ENCODE measurements around the gene FANCM.

Gene FANCM

DNA sequence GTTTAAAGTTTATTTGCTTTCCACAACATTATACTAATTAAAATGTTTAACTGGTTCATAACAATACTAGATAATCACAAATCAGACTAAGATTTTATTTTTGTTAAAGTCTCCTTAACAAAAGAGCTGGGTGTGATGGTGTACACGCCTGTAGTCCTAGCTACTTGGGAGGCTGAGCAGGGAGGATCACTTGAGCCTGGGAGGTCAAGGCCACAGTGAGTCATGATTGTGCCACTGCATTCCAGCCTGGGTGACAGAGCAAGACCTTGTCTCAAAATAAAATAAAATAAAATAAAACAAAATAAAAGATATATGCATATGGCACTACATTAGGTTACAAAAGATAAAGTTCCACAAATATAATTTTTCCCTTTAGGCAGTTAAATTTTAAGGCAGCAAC, 111.7 kb downstream of the FANCM start:
- DNase-seq, result no peak

DNA sequence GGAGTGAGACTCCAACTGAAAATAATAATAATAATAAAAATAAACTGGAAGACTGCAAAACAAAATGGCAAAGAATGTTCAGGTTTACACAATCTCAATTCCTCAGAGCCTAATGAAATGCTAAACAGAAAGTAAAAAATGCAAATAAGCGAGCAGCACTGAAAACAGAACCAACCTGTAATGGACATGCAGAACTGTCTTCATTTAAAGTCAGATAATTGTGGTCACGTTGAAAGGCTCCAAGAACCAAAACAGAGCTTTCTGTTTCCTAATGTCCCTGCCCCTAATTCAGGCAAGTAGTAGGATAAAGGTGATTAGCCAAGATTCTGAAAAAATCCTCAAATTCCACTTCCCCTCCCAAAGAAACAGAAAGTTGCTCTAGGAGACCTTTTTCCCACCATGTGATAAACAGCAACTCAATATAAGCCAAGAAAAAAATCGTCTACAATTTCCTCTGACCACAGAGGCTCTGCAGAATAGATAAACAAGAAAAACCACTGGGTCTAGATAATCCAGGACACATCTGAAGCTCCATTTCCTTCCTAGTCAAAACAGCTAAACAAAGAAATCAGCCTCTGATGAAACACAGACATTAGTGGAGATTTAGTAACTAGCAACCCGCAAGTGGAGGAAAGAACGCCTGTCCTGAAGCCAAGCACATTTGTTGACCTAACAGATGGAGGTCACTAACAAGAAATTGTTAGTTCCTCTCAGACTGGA, 114.3 kb downstream of the FANCM start:
- no peak for DNase-seq
